SK-N-SH (cell line): ENCODE results near the gene ANKRD1. TPM values are rescaled to one million over a fixed set of nuclear protein-coding genes. Genes with fewer than 3 reads are reported as not detected.

ENCODE experiments used
- CTCF ChIA-PET: fragments of 300-600, 350-600 bp; formaldehyde crosslinking; extraction: SDS; loops from one replicate; lab custom pipeline; 2021; lab: Yijun Ruan, JAX
- POLR2A ChIA-PET: fragments of 350-600 bp; sonication (Branson Sonifier 250); formaldehyde crosslinking; extraction: SDS; loops from one replicate; lab custom pipeline; 2020; ENCODE audit warnings: antibody characterized with exemption, inconsistent platforms; lab: Yijun Ruan, JAX
- DNase-seq: peaks from one replicate; pipeline ENCODE4 v3.0.0; 2012
- H2AFZ ChIP-seq: fragments of 200-600 bp; sonication (generic); 2 replicates; pipeline ENCODE4 v1.8.1; 2016; ENCODE audit warnings: antibody characterized with exemption, mild to moderate bottlenecking, low read depth
- H3F3A ChIP-seq: fragments of 200-600 bp; sonication (generic); replicated peaks from 2 replicates; pipeline ENCODE3; 2016; ENCODE audit warnings: antibody characterized with exemption, mild to moderate bottlenecking; ENCODE audit not compliant: insufficient read depth
- H3K27ac ChIP-seq, 2 experiments: fragments of 200-500 bp in 1 of 2; fragments of 200-600 bp in 1 of 2; sonication (Bioruptor generic) in 1 of 2; sonication (generic), shearing (Covaris generic) in 1 of 2; 2 replicates each; pipeline versions ENCODE4 v1.5.1 to v1.6.1; 2014 to 2016; ENCODE audit warnings: low read depth in 2 of 2, inconsistent platforms in 1 of 2, low read length in 1 of 2, mild to moderate bottlenecking in 1 of 2, mixed read lengths in 1 of 2
- H3K27me3 ChIP-seq: fragments of 200-600 bp; sonication (generic), shearing (Covaris generic); 2 replicates; pipeline ENCODE4 v1.6.1; 2016; ENCODE audit warnings: mixed run types; ENCODE audit not compliant: insufficient read depth
- H3K36me3 ChIP-seq, 2 experiments: fragments of 200-500 bp in 1 of 2; fragments of 200-600 bp in 1 of 2; sonication (Bioruptor generic) in 1 of 2; sonication (generic) in 1 of 2; replicated peaks in 1 of 2; 2 replicates each; pipeline versions ENCODE3 to v1.5.1; 2014 to 2016; ENCODE audit warnings: low read length in 1 of 2, mild to moderate bottlenecking in 1 of 2; ENCODE audit not compliant: insufficient read depth in 2 of 2, control insufficient read depth in 1 of 2
- H3K4me1 ChIP-seq, 2 experiments: fragments of 200-500 bp in 1 of 2; fragments of 200-600 bp in 1 of 2; sonication (Bioruptor generic) in 1 of 2; sonication (generic), shearing (Covaris generic) in 1 of 2; 2 replicates each; pipeline versions ENCODE4 v1.5.1 to v1.6.1; 2014 to 2016; ENCODE audit warnings: low read depth in 1 of 2, low read length in 1 of 2, mixed run types in 1 of 2; ENCODE audit not compliant: insufficient read depth in 2 of 2, control insufficient read depth in 1 of 2
- H3K4me2 ChIP-seq: fragments of 200-600 bp; sonication (generic), shearing (Covaris generic); 2 replicates; pipeline ENCODE4 v1.6.1; 2017; ENCODE audit warnings: mixed run types
- H3K4me3 ChIP-seq, 2 experiments: fragments of 200-500 bp in 1 of 2; fragments of 200-600 bp in 1 of 2; sonication (Bioruptor generic) in 1 of 2; sonication (generic), shearing (Covaris generic) in 1 of 2; 2 replicates each; pipeline versions ENCODE4 v1.5.1 to v1.8.1; 2014 to 2016; ENCODE audit warnings: low read depth in 2 of 2, inconsistent platforms in 1 of 2, low read length in 1 of 2, mild to moderate bottlenecking in 1 of 2, mixed read lengths in 1 of 2, moderate library complexity in 1 of 2
- H3K79me2 ChIP-seq: fragments of 200-600 bp; sonication (generic); 2 replicates; pipeline ENCODE4 v1.8.1; 2017; ENCODE audit warnings: mild to moderate bottlenecking; ENCODE audit not compliant: insufficient read depth
- H3K9ac ChIP-seq: fragments of 200-600 bp; sonication (generic); 2 replicates; pipeline ENCODE4 v1.6.1; 2017; ENCODE audit warnings: mixed run types
- H3K9me2 ChIP-seq: fragments of 200-600 bp; sonication (generic); 2 replicates; pipeline ENCODE4 v1.6.1; 2017; ENCODE audit warnings: mixed run types
- H3K9me3 ChIP-seq: fragments of 200-600 bp; sonication (generic); 2 replicates; pipeline ENCODE4 v1.6.1; 2017; ENCODE audit warnings: mixed run types, mild to moderate bottlenecking, moderate library complexity
- H4K20me1 ChIP-seq: fragments of 200-600 bp; sonication (generic); 2 replicates; pipeline ENCODE4 v1.6.1; 2017; ENCODE audit warnings: mild to moderate bottlenecking, mixed run types; ENCODE audit not compliant: insufficient read depth
- EP300 ChIP-seq, 2 experiments: IDR thresholded peaks; 2 replicates each; pipeline versions ENCODE4 v1.4.0 to v1.6.1; 2012; ENCODE audit warnings: borderline replicate concordance in 1 of 2, low read depth in 1 of 2, low read length in 1 of 2
- EZH2phosphoT487 ChIP-seq: fragments of 200-600 bp; sonication (generic); IDR thresholded peaks from 2 replicates; pipeline ENCODE4 v1.6.1; 2017; ENCODE audit warnings: low read depth, mixed run types, mild to moderate bottlenecking, antibody characterized with exemption, moderate library complexity, borderline replicate concordance
- FOSL2 ChIP-seq: IDR thresholded peaks from 2 replicates; pipeline ENCODE4 v1.4.0; 2012; ENCODE audit warnings: low read depth, mild to moderate bottlenecking, moderate library complexity, borderline replicate concordance
- FOXM1 ChIP-seq: IDR thresholded peaks from 2 replicates; pipeline ENCODE4 v1.4.0; 2012; ENCODE audit warnings: low read depth, mild to moderate bottlenecking
- GABPA ChIP-seq: IDR thresholded peaks from 2 replicates; pipeline ENCODE4 v1.4.0; 2012; ENCODE audit warnings: low read depth, mild to moderate bottlenecking
- GATA2 ChIP-seq: sonication (generic); formaldehyde crosslinking; IDR thresholded peaks from 2 replicates; pipeline ENCODE4 v1.5.0; 2020; ENCODE audit warnings: mild to moderate bottlenecking, missing genetic modification reagents
- MAX ChIP-seq: IDR thresholded peaks from 2 replicates; pipeline ENCODE4 v1.4.0; 2012; ENCODE audit warnings: low read depth
- MEF2A ChIP-seq: IDR thresholded peaks from 2 replicates; pipeline ENCODE4 v1.4.0; 2012; ENCODE audit warnings: low read depth, borderline replicate concordance
- MXI1 ChIP-seq: IDR thresholded peaks from 2 replicates; pipeline ENCODE4 v1.6.1; 2012; ENCODE audit warnings: mild to moderate bottlenecking, low read depth, low read length, improper control_type of control experiment
- NFIC ChIP-seq: IDR thresholded peaks from 2 replicates; pipeline ENCODE4 v1.4.0; 2012; ENCODE audit warnings: borderline replicate concordance
- NRF1 ChIP-seq: IDR thresholded peaks from 2 replicates; pipeline ENCODE4 v1.6.1; 2012; ENCODE audit warnings: low read depth, mild to moderate bottlenecking, low read length
- PBX3 ChIP-seq: IDR thresholded peaks from 2 replicates; pipeline ENCODE4; 2012
- RFX5 ChIP-seq: IDR thresholded peaks from 2 replicates; pipeline ENCODE4 v1.6.1; 2012; ENCODE audit warnings: mild to moderate bottlenecking, improper control_type of control experiment, low read length
- SMC3 ChIP-seq: IDR thresholded peaks from 2 replicates; pipeline ENCODE4 v1.6.1; 2012; ENCODE audit warnings: low read depth, low read length, improper control_type of control experiment
- TEAD4 ChIP-seq: IDR thresholded peaks from 2 replicates; pipeline ENCODE4 v1.4.0; 2012; ENCODE audit warnings: mild to moderate bottlenecking, borderline replicate concordance; ENCODE audit not compliant: insufficient read depth
- YY1 ChIP-seq: IDR thresholded peaks from 2 replicates; pipeline ENCODE4 v1.4.0; 2012; ENCODE audit warnings: low read depth, mild to moderate bottlenecking
- WGBS: methylation state at CpG from one replicate; pipeline ENCODE4 v1.1.6; 2017; ENCODE audit warnings: low lambda C conversion rate; 5-methylcytosine and 5-hydroxymethylcytosine counted together
- polyA plus RNA-seq, 3 experiments: library from polyadenylated mRNA; depleted of rRNA; stranded (reverse); fragments of >200 nt; gene quantifications; 2 replicates each; pipeline ENCODE4 v1.2.3, GENCODE V29; 2012

ANKRD1 gene
- polyA plus RNA-seq, 1 of the 3 experiments (the other 2 are of a cell fraction) = 41.7 TPM

- Histone ChIP-seq H3K27me3 (no peaks in the 10 kb centered on the region), H2AFZ (no peak overlapping the region), H3K9ac (no peak overlapping the region), H3K4me1 (peaks cover 0 to 17% of the 10 kb centered on the region in 2 experiments; a peak in 2 of 4 replicates), H3K79me2 (no peaks in the 10 kb centered on the region), H3K36me3 (peaks cover 55 to 58% of the 10 kb centered on the region in 2 experiments), H3K27ac (no peak overlapping the region), H3K4me2 (no peak overlapping the region), H3F3A (peaks cover 15% of the 10 kb centered on the region), H3K9me3 (no peaks in the 10 kb centered on the region), H4K20me1 (no peaks in the 10 kb centered on the region), H3K4me3 (no peak overlapping the region), H3K9me2 (no peaks in the 10 kb centered on the region)
- 91% methylated on average over 6 of the region's 6 CpGs for WGBS
- DNase-seq = no peak
- TF ChIP-seq YY1 = no peak
- TF ChIP-seq MEF2A = no peak
- TF ChIP-seq MXI1 = no peak
- no peak for TF ChIP-seq GATA2 (CRISPR knock-in tag)
- no peak for TF ChIP-seq RFX5
- no peak for TF ChIP-seq PBX3
- no peak for TF ChIP-seq MAX
- TF ChIP-seq NRF1 = no peak
- no peak for TF ChIP-seq EP300 (IDR thresholded peaks at IDR 0.05; ENCODE audit: borderline replicate concordance in 1 of 2, low read depth in 1 of 2, low read length in 1 of 2)
- TF ChIP-seq FOSL2 = no peak
- TF ChIP-seq EZH2phosphoT487 = no peak
- CTCF ChIA-PET = interaction anchor here (0.6 to 1.7 kb wide), 5 partner anchors 10 to 361 kb away, joined by 3 to 7 read pairs (median 5); partner anchors contain the start of gene RPP30
- POLR2A ChIA-PET = no interaction called here
Observed at GRCh38 chr10:90887555-90887954, 33.3 kb downstream of the ANKRD1 start.

GRCh38 chr10:90885176-90885575, 35.7 kb downstream of the ANKRD1 start:
- peak overlapping the region; percentile 15; the same call in 1 of the 2 replicates for H3K4me2 ChIP-seq
- peaks cover 50 to 61% of the 10 kb centered on the region in 2 experiments for H3K36me3 ChIP-seq
- peaks cover 0 to 17% of the 10 kb centered on the region in 2 experiments; a peak in 2 of 4 replicates for H3K4me1 ChIP-seq
- H3K9ac ChIP-seq = no peak overlapping the region
- H3F3A ChIP-seq = peaks cover 15% of the 10 kb centered on the region
- no peaks in the 10 kb centered on the region for H3K9me2 ChIP-seq
- WGBS = 100% methylated on average over 1 of the region's 1 CpG
- TF ChIP-seq FOXM1 (no peak), NFIC (peak; percentile 54; the same call in 1 of the 2 replicates), SMC3 (no peak), PBX3 (peak; percentile 28; the same call in 1 of the 2 replicates), TEAD4 (no peak), YY1 (no peak), MXI1 (no peak), GATA2 (CRISPR knock-in tag) (no peak), GABPA (no peak)
- H2AFZ ChIP-seq = no peak overlapping the region
- ChIA-PET POLR2A (no interaction called here), CTCF (interaction anchor here (0.6 to 1.0 kb wide), 4 partner anchors 27 to 951 kb away, joined by 3 to 4 read pairs (median 4); no protein-coding TSS in a partner anchor)
- no peaks in the 10 kb centered on the region for H4K20me1 ChIP-seq
- H3K9me3 ChIP-seq = no peaks in the 10 kb centered on the region
- peak overlapping the region in 1 of 2 experiments; percentile 48; a peak in 3 of 4 replicates for H3K27ac ChIP-seq
- no peak overlapping the region for H3K4me3 ChIP-seq
- no peaks in the 10 kb centered on the region for H3K79me2 ChIP-seq
- DNase-seq = no peak
- H3K27me3 ChIP-seq = no peaks in the 10 kb centered on the region
